ENCODE measurements around the gene VAMP3.

- TF ChIP-seq CTCF (conservative IDR thresholded peaks at IDR 0.05; ENCODE audit: low read length) (no peak), EZH2phosphoT487 (IDR thresholded peaks at IDR 0.05; ENCODE audit: borderline replicate concordance) (no peak)
These were observed 49.0 kb upstream of the VAMP3 start for GRCh38 chr1:7721940-7722669.
